K562 (cell line): ENCODE results near the gene RALB. TPM values are rescaled to one million over a fixed set of nuclear protein-coding genes. Genes with fewer than 3 reads are reported as not detected.

Experiments
- ARID1B ChIP-seq: fragments of 450-650 bp; IDR thresholded peaks from 2 replicates; pipeline ENCODE4 v1.6.1; 2016; ENCODE audit warnings: antibody characterized with exemption, mild to moderate bottlenecking, inconsistent platforms
- KDM1A ChIP-seq, 2 experiments: fragments of 450-650 bp; IDR thresholded peaks; 2 replicates each; pipeline ENCODE4 v1.6.1; 2016; ENCODE audit warnings: mild to moderate bottlenecking in 2 of 2
- NFIX ChIP-seq: fragments of 250-450 bp; sonication (Bioruptor Pico); IDR thresholded peaks from 2 replicates; pipeline ENCODE4 v1.4.0; 2020; ENCODE audit warnings: low read depth, mild to moderate bottlenecking, moderate library complexity
- PHB2 ChIP-seq: fragments of 450-650 bp; IDR thresholded peaks from 2 replicates; pipeline ENCODE4 v1.6.1; 2017; ENCODE audit warnings: low read depth
- PPARD ChIP-seq: fragments of 250-450 bp; sonication (Bioruptor Pico); IDR thresholded peaks from 2 replicates; pipeline ENCODE4 v1.8.0; 2022; ENCODE audit warnings: inconsistent platforms, mild to moderate bottlenecking, moderate library complexity
- RBM14 ChIP-seq: fragments of 200-400 bp; formaldehyde crosslinking; IDR thresholded peaks from 2 replicates; pipeline ENCODE4 v1.6.1; 2018; ENCODE audit warnings: low read depth, mild to moderate bottlenecking, low read length, moderate library complexity, borderline replicate concordance; ENCODE audit not compliant: insufficient read depth
- SRF ChIP-seq, 2 experiments: fragments of 250-450, 450-650 bp in 1 of 2; sonication (Bioruptor Pico) in 1 of 2; sonication (generic) in 1 of 2; formaldehyde crosslinking; IDR thresholded peaks; 2 replicates each; pipeline versions ENCODE4 v1.5.0 to v1.5.1; 2020 to 2022; ENCODE audit warnings: mild to moderate bottlenecking in 1 of 2, missing genetic modification reagents in 1 of 2
- TCF7 ChIP-seq: sonication (generic); IDR thresholded peaks from 2 replicates; pipeline ENCODE4 v1.6.1; 2016; ENCODE audit warnings: antibody characterized with exemption, borderline replicate concordance
- ZNF778 ChIP-seq: fragments of 450-650 bp; formaldehyde crosslinking; IDR thresholded peaks from 2 replicates; pipeline ENCODE4 v1.4.0; 2020; ENCODE audit warnings: mild to moderate bottlenecking, moderate library complexity
- polyA plus RNA-seq, 8 experiments: library from polyadenylated mRNA; depleted of rRNA in 4 of 8; stranded (reverse) in 5 of 8; unstranded in 3 of 8; fragments of >200 nt; fragmentation: Nextera tagmentation in 2 of 8; fragmentation: Illumina TruSeq in 1 of 8; extraction: Ambion mirVana in 2 of 8; extraction: Trizol in 1 of 8; gene quantifications; 2 replicates each; pipeline versions ENCODE4 v1.2.1 to v1.2.3, GENCODE V29; 2011 to 2014; ENCODE audit warnings: inconsistent platforms in 1 of 8, missing spikeins in 1 of 8
- total RNA-seq, 7 experiments: library from RNA; depleted of rRNA in 6 of 7; stranded (reverse); fragments of >200 nt in 6 of 7; fragmentation: Illumina TruSeq in 2 of 7; extraction: Trizol in 2 of 7; gene quantifications; 2 replicates each; pipeline versions ENCODE4 v1.2.1 to v1.2.3, GENCODE V29; 2011 to 2021; ENCODE audit warnings: low replicate concordance in 1 of 7
- TF ChIP-seq, protein P1 (sequence below): fragments of 450-650 bp; IDR thresholded peaks from 2 replicates; pipeline ENCODE4 v1.6.1; 2016; ENCODE audit warnings: mild to moderate bottlenecking, moderate library complexity
- TF ChIP-seq, protein P2 (sequence below): sonication (generic); formaldehyde crosslinking; IDR thresholded peaks from 2 replicates; pipeline ENCODE4 v1.8.0; 2022; ENCODE audit warnings: mild to moderate bottlenecking, missing genetic modification reagents
- TF ChIP-seq, protein P3 (sequence below): fragments of 450-650 bp; formaldehyde crosslinking; IDR thresholded peaks from 2 replicates; pipeline ENCODE4 v1.4.0; 2022; ENCODE audit warnings: mild to moderate bottlenecking, moderate library complexity
- TF ChIP-seq, protein P4 (sequence below): IDR thresholded peaks from 2 replicates; pipeline ENCODE4 v1.6.1; 2011; ENCODE audit warnings: borderline replicate concordance, low read depth, mild to moderate bottlenecking, moderate library complexity, low read length; ENCODE audit not compliant: insufficient read depth, poor library complexity, severe bottlenecking

Gene RALB
- total and polyA plus RNA-seq, 9 of the 15 experiments (the other 6 are each of a cell fraction or from before 2014, with no cell fraction given) = 14.8 to 65.6 (median 38.4) TPM

DNA sequence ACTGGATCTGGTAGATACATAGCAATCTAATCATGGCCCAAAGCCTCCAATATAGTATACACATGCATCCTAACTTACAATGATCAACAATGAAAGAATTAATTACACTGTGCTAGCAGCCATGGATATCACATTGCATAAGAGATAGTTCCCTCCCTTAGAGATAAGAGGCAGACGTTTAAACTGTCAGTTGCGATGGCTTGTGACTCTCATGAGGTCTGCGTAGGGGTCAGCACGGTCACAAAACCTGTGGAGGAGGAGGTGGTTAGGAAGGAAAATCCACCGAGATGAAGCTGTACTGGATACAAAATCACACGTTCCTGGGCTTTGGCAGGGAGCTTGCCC is 800 bp upstream of the RALB start (continued):
- TF ChIP-seq, protein P1, sequence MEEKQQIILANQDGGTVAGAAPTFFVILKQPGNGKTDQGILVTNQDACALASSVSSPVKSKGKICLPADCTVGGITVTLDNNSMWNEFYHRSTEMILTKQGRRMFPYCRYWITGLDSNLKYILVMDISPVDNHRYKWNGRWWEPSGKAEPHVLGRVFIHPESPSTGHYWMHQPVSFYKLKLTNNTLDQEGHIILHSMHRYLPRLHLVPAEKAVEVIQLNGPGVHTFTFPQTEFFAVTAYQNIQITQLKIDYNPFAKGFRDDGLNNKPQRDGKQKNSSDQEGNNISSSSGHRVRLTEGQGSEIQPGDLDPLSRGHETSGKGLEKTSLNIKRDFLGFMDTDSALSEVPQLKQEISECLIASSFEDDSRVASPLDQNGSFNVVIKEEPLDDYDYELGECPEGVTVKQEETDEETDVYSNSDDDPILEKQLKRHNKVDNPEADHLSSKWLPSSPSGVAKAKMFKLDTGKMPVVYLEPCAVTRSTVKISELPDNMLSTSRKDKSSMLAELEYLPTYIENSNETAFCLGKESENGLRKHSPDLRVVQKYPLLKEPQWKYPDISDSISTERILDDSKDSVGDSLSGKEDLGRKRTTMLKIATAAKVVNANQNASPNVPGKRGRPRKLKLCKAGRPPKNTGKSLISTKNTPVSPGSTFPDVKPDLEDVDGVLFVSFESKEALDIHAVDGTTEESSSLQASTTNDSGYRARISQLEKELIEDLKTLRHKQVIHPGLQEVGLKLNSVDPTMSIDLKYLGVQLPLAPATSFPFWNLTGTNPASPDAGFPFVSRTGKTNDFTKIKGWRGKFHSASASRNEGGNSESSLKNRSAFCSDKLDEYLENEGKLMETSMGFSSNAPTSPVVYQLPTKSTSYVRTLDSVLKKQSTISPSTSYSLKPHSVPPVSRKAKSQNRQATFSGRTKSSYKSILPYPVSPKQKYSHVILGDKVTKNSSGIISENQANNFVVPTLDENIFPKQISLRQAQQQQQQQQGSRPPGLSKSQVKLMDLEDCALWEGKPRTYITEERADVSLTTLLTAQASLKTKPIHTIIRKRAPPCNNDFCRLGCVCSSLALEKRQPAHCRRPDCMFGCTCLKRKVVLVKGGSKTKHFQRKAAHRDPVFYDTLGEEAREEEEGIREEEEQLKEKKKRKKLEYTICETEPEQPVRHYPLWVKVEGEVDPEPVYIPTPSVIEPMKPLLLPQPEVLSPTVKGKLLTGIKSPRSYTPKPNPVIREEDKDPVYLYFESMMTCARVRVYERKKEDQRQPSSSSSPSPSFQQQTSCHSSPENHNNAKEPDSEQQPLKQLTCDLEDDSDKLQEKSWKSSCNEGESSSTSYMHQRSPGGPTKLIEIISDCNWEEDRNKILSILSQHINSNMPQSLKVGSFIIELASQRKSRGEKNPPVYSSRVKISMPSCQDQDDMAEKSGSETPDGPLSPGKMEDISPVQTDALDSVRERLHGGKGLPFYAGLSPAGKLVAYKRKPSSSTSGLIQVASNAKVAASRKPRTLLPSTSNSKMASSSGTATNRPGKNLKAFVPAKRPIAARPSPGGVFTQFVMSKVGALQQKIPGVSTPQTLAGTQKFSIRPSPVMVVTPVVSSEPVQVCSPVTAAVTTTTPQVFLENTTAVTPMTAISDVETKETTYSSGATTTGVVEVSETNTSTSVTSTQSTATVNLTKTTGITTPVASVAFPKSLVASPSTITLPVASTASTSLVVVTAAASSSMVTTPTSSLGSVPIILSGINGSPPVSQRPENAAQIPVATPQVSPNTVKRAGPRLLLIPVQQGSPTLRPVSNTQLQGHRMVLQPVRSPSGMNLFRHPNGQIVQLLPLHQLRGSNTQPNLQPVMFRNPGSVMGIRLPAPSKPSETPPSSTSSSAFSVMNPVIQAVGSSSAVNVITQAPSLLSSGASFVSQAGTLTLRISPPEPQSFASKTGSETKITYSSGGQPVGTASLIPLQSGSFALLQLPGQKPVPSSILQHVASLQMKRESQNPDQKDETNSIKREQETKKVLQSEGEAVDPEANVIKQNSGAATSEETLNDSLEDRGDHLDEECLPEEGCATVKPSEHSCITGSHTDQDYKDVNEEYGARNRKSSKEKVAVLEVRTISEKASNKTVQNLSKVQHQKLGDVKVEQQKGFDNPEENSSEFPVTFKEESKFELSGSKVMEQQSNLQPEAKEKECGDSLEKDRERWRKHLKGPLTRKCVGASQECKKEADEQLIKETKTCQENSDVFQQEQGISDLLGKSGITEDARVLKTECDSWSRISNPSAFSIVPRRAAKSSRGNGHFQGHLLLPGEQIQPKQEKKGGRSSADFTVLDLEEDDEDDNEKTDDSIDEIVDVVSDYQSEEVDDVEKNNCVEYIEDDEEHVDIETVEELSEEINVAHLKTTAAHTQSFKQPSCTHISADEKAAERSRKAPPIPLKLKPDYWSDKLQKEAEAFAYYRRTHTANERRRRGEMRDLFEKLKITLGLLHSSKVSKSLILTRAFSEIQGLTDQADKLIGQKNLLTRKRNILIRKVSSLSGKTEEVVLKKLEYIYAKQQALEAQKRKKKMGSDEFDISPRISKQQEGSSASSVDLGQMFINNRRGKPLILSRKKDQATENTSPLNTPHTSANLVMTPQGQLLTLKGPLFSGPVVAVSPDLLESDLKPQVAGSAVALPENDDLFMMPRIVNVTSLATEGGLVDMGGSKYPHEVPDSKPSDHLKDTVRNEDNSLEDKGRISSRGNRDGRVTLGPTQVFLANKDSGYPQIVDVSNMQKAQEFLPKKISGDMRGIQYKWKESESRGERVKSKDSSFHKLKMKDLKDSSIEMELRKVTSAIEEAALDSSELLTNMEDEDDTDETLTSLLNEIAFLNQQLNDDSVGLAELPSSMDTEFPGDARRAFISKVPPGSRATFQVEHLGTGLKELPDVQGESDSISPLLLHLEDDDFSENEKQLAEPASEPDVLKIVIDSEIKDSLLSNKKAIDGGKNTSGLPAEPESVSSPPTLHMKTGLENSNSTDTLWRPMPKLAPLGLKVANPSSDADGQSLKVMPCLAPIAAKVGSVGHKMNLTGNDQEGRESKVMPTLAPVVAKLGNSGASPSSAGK = peak; percentile 66
- TF ChIP-seq RBM14 (no peak), SRF (CRISPR knock-in tag; IDR thresholded peaks at IDR 0.05) (no peak), NFIX (CRISPR knock-in tag) (no peak), PPARD (CRISPR knock-in tag) (no peak), TCF7 (no peak), PHB2 (no peak), ARID1B (peak; percentile 67), ZNF778 (no peak), KDM1A (IDR thresholded peaks at IDR 0.05) (peak in 1 of 2 experiments; percentile 31; a peak in 2 of 4 replicates)
- TF ChIP-seq, protein P2, sequence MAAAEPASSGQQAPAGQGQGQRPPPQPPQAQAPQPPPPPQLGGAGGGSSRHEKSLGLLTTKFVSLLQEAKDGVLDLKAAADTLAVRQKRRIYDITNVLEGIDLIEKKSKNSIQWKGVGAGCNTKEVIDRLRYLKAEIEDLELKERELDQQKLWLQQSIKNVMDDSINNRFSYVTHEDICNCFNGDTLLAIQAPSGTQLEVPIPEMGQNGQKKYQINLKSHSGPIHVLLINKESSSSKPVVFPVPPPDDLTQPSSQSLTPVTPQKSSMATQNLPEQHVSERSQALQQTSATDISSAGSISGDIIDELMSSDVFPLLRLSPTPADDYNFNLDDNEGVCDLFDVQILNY (CRISPR knock-in tag) = no peak
- TF ChIP-seq, protein P3, sequence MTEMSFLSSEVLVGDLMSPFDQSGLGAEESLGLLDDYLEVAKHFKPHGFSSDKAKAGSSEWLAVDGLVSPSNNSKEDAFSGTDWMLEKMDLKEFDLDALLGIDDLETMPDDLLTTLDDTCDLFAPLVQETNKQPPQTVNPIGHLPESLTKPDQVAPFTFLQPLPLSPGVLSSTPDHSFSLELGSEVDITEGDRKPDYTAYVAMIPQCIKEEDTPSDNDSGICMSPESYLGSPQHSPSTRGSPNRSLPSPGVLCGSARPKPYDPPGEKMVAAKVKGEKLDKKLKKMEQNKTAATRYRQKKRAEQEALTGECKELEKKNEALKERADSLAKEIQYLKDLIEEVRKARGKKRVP (CRISPR knock-in tag) = no peak
- TF ChIP-seq, protein P4, sequence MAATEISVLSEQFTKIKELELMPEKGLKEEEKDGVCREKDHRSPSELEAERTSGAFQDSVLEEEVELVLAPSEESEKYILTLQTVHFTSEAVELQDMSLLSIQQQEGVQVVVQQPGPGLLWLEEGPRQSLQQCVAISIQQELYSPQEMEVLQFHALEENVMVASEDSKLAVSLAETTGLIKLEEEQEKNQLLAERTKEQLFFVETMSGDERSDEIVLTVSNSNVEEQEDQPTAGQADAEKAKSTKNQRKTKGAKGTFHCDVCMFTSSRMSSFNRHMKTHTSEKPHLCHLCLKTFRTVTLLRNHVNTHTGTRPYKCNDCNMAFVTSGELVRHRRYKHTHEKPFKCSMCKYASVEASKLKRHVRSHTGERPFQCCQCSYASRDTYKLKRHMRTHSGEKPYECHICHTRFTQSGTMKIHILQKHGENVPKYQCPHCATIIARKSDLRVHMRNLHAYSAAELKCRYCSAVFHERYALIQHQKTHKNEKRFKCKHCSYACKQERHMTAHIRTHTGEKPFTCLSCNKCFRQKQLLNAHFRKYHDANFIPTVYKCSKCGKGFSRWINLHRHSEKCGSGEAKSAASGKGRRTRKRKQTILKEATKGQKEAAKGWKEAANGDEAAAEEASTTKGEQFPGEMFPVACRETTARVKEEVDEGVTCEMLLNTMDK = no peak
